Liver (tissue), 3 donors: Measurements from ENCODE around the gene TTLL7.

Experiments used
- ATF3 ChIP-seq: IDR thresholded peaks from 2 replicates; pipeline ENCODE4 v1.6.1; 2016; ENCODE audit warnings: antibody characterized with exemption
- CTCF ChIP-seq: fragments of 150-350 bp; IDR thresholded peaks from 2 replicates; pipeline ENCODE4 v1.5.1; 2017; ENCODE audit warnings: improper control_type of control experiment, low read depth, low read length; ENCODE audit not compliant: missing input control
- RAD21 ChIP-seq, 2 donors: IDR thresholded peaks; 2 replicates each; pipeline ENCODE4 v1.6.1; 2016; ENCODE audit warnings: antibody characterized with exemption in 2 of 2, mild to moderate bottlenecking in 2 of 2
- REST ChIP-seq: IDR thresholded peaks from 2 replicates; pipeline ENCODE4 v1.6.1; 2016; ENCODE audit warnings: antibody characterized with exemption, mild to moderate bottlenecking
- RXRA ChIP-seq, 2 donors: IDR thresholded peaks; 2 replicates each; pipeline ENCODE4 v1.6.1; 2017 to 2018; ENCODE audit warnings: antibody characterized with exemption in 2 of 2, mild to moderate bottlenecking in 1 of 2
- SP1 ChIP-seq: IDR thresholded peaks from 2 replicates; pipeline ENCODE4 v1.6.1; 2018; ENCODE audit warnings: antibody characterized with exemption, mild to moderate bottlenecking
- donor health status: healthy.
- donor health status: healthy.

GRCh38 chr1:83970114-83970513, 28.8 kb downstream of the TTLL7 start:
- TF ChIP-seq CTCF (no peak), RXRA (IDR thresholded peaks at IDR 0.05) (no peak), RAD21 (IDR thresholded peaks at IDR 0.05) (no peak), ATF3 (no peak), REST (no peak), SP1 (no peak)
